Activated CD8-positive, alpha-beta memory T cell treated with anti-CD3 and anti-CD28 coated beads for 24 hours (primary cell): ENCODE measurements around the gene HMCN1.
"Not testable (repeated sequence)": the region's sequence is repeated elsewhere in the genome, so short reads cannot be mapped to it uniquely, and the experiment has no call there.

Experiments
- DNase-seq: peaks from one replicate; pipeline ENCODE4 v3.0.0-alpha.2; 2020

Gene HMCN1

GRCh38 chr1:185742403-185742802 lies 8.2 kb downstream of the HMCN1 start:
- no peak for DNase-seq

- no peak for DNase-seq
Observed at GRCh38 chr1:185745165-185745564, 11.0 kb downstream of the HMCN1 start.

- DNase-seq, result no peak
Observed at GRCh38 chr1:185759061-185759460, 24.9 kb downstream of the HMCN1 start.

GRCh38 chr1:185761841-185762240 lies 27.6 kb downstream of the HMCN1 start:
- no peak for DNase-seq

- DNase-seq, result no peak
Observed at GRCh38 chr1:185767508-185768120, 33.4 kb downstream of the HMCN1 start.

GRCh38 chr1:185768371-185768770 lies 34.2 kb downstream of the HMCN1 start:
- DNase-seq, result no peak

- no peak for DNase-seq
Observed at GRCh38 chr1:185769136-185769535, 34.9 kb downstream of the HMCN1 start.

GRCh38 chr1:185774394-185774793 lies 40.2 kb downstream of the HMCN1 start:
- no peak for DNase-seq

- DNase-seq, result no peak
Observed at GRCh38 chr1:185775501-185775900, 41.3 kb downstream of the HMCN1 start.

GRCh38 chr1:185776522-185776921 lies 42.3 kb downstream of the HMCN1 start:
- DNase-seq, result no peak

- not testable (repeated sequence) for DNase-seq
Observed at GRCh38 chr1:185783860-185784259, 49.7 kb downstream of the HMCN1 start.

GRCh38 chr1:185785586-185785985 lies 51.4 kb downstream of the HMCN1 start:
- DNase-seq, result no peak

- DNase-seq, result no peak
Observed at GRCh38 chr1:185786524-185786923, 52.3 kb downstream of the HMCN1 start.

- no peak for DNase-seq
Observed at GRCh38 chr1:185787238-185787637, 53.0 kb downstream of the HMCN1 start.

- no peak for DNase-seq
Observed at GRCh38 chr1:185788386-185788785, 54.2 kb downstream of the HMCN1 start.

- DNase-seq, result no peak
Observed at GRCh38 chr1:185789501-185790193, 55.5 kb downstream of the HMCN1 start.

- DNase-seq, result no peak
Observed at GRCh38 chr1:185790194-185790735, 56.1 kb downstream of the HMCN1 start.

- DNase-seq, result no peak
Observed at GRCh38 chr1:185792040-185792439, 57.8 kb downstream of the HMCN1 start.

GRCh38 chr1:185794495-185794894 lies 60.3 kb downstream of the HMCN1 start:
- DNase-seq, result not testable (repeated sequence)

- no peak for DNase-seq
Observed at GRCh38 chr1:185795181-185795580, 61.0 kb downstream of the HMCN1 start.

- DNase-seq, result no peak
Observed at GRCh38 chr1:185798505-185798904, 64.3 kb downstream of the HMCN1 start.

- no peak for DNase-seq
Observed at GRCh38 chr1:185803241-185803640, 69.0 kb downstream of the HMCN1 start.

GRCh38 chr1:185804206-185804605 lies 70.0 kb downstream of the HMCN1 start:
- DNase-seq, result no peak

GRCh38 chr1:185804608-185805007 lies 70.4 kb downstream of the HMCN1 start:
- no peak for DNase-seq

- DNase-seq, result no peak
Observed at GRCh38 chr1:185807275-185807674, 73.1 kb downstream of the HMCN1 start.
